GM21381 (cell line): ENCODE measurements around the gene PRR12.
A peak's percentile ranks its signal among the peaks of the same experiment; 100 is the strongest.

Experiments
- ATAC-seq: cut with Tn5 transposase; IDR thresholded peaks from one replicate; pipeline ENCODE4 v1.9.1; 2021; ENCODE audit warnings: mild to moderate bottlenecking, moderate library complexity; ENCODE audit not compliant: unreplicated experiment

The PRR12 gene

DNA sequence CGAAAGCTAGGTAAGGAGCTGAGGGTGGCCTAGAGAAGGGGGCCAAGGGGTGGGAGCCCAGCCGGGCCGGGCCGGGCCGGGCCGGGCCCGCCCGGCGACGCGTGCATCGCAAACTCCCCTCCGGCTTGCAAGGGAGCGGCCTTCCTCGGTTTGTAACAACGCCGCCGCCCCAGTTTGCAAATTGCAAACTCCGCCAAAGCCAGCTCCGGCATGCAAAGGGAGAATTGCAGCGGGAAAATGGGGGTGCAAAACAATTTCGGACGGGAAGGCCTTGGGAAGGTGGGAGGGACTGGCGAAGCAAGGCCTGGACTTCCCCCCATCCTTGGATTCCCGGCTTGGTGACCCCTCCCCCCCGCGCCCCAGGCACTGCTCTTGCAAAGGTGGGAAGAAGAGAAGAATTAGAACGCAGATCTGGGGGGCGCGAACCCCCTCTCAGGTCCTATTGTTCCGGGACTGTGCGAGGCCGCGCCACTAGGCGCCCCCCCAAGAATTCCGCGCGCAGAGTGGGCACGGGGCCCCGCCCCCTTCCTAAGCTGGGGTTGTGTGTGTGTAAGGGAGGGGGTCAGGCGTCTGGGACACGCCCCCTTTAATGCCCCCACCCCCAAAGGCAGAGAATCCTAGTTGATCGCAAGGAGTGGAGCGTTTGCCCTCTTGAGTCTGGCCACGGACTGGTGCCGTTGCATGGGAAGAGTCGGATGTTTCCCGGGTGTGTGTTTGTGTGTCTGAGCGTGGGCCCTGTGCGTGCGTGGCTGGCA lies 926 bp downstream of the PRR12 start:
- ATAC-seq = no peak

DNA sequence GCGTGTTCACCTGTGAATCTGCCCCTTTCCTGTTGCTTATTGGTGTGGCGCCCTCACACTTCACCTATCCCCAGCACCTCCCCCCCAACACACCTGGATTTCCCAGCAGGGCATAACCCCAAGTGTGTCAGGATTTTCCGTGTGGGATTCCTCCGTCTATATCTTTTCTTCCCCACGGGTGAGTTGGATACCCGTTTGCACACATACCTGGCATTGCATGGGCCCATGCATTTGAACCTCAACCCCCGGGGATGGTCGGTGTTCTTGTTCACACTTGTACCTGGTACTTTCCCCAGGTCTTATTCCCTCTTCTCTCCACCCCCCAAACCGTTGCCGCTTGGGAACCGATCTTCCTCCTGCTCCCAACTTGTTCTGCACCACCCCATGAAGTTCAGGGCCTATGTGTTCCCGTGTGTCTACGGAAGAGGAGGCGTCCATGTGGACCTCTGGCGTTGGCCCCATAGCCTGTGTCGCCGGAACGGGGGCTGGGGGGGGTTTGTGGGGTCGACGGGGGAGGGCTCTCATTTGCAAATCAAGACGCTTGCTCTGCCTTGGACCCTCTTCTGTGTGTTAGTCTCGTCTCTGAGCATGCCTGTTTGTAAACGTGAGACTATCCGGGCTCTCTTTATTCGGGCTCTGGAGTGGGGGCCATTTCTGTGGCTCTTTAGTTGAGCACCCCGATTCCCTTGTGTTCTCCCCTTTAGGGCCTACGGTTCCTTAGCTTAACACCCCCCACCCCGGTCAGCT lies 1.7 kb downstream of the PRR12 start:
- ATAC-seq = no peak

DNA sequence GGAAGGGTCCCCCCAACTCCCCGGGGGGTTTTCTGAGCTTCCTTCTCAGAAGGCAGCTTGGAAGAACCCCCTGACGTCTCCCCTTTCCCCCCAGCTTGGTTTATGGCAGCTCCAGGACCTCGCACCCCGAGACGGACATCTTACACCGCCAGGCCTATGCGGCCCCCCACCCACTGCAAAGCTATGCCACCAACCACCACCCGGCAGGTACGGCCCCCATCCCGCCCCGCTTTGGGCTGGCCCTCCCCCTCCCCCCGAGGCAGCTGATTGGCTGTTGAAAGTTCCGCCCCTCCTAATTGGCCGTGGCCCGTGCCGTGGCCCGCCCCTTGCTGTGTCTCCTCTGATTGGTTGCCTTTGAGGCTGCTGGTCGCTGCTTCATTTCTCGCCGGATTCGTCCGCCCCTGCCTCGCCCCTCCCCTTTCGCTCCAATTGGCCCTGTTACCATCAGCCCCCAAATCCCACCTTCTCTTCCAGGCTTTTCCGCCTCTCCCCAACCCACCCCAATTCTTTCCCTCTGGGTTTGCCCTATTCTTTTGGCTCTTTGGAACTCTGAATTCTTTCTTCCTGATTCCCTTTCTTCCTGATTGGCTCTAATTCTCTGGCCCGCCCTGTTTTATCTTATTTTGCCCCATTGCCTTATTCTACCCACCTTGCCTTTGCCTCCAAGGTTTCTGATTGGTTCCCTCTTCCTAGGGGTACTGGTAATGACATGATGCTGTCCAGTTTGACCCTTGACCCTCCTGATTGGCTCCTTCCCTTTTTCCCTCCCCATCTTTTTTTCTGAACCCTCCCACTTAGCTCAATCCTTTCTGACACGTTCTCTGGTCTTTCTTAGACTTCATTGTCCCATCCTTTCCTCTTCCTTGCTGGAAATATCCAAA lies 2.5 kb downstream of the PRR12 start:
- ATAC-seq = peak; percentile 48

DNA sequence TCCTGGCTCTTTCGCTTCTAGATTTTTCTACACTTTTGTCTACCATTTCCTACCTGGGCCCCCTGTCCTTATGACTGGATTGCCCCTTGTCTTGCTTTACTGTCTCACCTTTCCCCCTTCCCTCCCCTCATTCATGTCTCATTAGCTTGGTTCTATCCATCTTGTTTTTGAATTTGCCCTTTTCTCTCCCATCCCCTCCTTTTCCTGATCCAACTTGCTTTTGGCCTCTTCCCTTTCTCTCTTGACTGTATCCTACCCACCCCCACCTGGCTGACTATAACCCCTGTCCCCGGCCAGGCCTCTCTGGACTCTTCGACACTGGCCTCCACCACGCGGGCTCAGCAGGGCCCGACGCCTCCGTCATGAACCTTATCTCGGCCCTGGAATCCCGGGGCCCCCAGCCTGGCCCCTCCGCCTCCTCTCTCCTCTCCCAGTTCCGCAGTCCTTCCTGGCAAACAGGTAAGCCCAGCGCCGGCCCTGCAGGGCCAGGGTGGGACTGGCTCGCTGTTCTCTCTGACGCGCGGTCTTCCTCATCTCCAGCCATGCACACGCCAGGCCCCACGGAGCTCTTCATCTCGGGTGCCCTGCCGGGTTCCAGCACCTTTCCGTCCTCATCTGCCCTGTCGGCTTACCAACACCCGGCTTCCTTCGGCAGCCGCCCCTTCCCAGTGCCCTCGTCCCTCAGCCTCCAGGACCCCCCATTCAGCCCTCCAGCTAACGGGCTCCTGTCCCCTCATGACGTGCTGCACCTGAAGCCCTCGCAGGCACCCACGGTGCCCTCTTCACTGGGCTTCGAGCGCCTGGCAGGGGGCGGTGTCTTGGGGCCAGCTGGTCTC lies 3.4 kb downstream of the PRR12 start:
- no peak for ATAC-seq

DNA sequence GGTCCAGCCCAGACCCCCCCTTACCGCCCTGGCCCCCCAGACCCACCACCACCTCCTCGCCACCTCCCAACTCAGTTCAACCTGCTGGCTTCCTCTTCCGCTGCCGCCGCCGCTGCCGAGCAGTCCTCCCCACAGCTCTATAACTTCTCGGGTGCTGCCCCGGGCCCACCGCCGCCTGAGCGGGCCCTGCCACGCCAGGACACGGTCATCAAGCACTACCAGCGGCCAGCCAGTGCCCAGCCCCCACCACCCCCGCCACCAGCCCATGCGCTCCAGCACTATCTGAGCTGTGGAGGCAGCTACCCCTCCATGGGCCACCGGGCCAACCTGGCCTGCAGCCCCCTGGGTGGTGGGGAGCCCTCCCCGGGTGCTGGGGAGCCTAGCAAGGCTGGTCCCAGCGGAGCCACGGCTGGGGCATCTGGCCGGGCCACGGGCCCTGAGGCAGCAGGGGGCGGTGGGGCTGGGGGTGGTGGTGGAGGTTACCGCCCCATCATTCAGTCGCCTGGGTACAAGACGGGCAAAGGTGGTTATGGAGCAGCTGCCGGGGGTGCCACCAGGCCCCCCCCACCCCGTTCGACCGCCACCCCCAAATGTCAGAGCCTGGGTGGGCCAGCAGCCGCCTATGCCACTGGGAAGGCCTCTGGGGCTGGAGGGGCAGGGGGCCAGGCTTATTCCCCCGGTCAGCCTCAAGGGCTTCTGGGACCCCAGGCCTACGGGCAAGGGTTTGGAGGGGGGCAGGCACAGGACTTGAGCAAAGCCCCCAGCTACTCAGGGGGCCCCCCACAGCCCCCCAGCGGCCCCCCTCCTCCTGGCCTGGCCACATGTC lies 4.2 kb downstream of the PRR12 start:
- no peak for ATAC-seq

DNA sequence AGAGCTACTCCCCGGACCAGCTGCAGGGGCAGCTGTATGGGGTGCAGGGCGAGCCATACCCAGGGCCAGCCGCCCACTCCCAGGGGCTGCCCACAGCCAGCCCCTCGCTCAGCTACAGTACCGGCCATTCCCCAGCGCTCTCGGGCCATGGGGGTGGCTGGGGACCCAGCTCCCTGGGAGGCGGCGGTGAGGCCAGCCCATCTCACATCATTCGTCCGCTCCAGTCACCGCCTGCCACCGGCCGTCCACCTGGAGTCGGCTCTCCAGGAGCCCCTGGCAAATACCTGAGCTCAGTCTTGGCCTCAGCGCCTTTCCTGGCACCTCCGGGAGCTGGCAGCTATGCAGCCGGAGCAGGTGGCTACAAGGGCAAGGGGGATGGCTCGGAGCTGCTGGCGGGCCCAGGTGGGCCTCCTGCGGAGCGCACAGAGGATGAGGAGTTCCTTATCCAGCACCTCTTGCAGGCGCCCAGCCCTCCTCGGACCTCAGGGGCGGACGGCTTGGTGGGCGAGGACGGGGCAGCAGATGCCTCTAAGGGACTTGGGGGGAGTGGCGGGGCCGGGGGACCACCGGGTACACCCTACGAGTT lies 4.9 kb downstream of the PRR12 start:
- ATAC-seq = no peak

DNA sequence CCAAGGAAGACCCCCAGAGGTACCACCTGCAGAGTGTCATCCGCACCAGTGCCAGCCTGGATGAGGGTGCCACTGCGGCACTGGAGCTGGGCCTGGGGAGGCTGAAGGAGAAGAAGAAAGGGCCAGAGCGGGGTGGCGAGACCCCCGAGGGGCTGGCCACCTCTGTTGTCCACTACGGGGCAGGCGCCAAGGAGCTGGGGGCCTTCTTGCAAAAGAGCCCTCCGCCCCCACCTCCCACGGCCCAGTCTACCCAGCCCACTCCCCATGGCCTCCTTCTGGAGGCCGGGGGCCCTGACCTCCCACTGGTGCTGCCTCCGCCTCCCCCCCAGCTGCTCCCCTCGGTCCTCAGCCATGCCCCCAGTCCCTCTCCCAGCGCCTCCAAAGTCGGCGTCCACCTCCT lies 5.4 kb downstream of the PRR12 start:
- no peak for ATAC-seq

DNA sequence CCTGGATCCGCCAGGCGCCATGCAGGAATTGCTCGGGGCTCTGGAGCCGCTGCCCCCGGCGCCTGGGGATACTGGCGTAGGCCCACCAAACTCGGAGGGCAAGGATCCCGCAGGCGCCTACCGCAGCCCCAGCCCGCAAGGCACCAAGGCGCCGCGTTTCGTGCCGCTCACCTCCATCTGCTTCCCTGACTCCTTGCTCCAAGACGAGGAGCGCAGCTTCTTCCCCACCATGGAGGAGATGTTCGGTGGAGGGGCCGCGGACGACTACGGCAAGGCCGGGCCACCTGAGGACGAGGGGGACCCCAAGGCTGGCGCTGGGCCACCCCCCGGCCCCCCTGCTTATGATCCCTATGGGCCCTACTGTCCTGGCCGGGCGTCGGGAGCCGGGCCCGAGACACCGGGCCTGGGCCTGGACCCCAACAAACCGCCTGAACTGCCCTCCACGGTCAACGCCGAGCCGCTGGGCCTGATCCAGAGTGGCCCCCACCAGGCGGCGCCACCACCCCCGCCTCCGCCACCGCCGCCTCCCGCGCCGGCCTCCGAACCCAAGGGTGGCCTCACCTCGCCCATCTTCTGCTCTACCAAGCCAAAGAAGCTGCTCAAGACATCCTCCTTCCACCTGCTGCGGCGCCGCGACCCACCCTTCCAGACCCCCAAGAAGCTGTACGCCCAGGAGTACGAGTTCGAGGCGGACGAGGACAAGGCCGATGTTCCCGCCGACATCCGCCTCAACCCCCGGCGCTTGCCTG lies 6.1 kb downstream of the PRR12 start:
- no peak for ATAC-seq

DNA sequence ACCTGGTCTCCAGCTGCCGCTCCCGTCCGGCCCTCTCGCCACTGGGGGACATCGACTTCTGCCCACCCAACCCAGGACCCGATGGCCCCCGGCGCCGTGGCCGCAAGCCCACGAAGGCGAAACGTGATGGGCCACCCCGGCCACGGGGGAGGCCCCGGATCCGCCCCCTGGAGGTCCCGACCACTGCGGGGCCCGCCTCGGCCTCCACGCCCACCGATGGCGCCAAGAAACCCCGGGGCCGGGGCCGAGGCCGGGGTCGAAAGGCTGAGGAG lies 6.7 kb downstream of the PRR12 start:
- no peak for ATAC-seq

DNA sequence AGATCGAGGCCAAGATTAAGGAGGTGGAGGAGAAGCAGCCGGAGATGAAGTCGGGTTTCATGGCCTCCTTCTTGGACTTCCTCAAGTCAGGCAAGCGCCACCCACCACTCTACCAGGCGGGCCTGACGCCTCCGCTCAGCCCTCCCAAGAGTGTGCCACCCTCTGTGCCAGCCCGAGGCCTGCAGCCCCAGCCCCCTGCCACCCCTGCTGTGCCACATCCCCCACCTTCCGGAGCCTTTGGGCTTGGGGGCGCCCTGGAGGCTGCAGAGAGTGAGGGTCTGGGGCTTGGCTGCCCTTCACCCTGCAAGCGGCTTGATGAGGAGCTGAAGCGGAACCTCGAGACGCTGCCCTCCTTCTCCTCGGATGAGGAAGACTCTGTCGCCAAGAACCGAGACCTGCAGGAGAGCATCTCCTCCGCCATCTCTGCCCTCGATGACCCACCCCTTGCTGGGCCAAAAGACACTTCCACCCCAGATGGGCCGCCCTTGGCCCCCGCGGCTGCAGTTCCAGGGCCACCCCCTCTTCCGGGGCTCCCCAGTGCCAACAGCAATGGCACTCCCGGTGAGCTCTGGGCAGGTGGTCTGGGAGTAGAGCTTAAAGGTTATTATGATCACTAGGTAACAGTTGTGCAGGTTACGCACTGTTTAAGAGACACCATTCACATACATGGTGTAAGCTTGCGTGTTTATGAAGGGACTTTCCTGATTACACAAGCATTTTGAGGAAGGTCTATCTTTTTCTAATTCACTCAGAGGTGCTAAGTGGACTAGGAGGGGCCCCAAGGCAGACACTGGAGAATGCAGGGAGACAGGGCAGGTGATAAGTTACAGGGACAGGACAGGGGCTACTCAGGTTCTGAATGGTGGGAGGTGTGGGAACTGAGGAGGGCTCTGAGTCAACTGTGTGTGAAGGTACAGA lies 8.7 kb downstream of the PRR12 start:
- no peak for ATAC-seq

DNA sequence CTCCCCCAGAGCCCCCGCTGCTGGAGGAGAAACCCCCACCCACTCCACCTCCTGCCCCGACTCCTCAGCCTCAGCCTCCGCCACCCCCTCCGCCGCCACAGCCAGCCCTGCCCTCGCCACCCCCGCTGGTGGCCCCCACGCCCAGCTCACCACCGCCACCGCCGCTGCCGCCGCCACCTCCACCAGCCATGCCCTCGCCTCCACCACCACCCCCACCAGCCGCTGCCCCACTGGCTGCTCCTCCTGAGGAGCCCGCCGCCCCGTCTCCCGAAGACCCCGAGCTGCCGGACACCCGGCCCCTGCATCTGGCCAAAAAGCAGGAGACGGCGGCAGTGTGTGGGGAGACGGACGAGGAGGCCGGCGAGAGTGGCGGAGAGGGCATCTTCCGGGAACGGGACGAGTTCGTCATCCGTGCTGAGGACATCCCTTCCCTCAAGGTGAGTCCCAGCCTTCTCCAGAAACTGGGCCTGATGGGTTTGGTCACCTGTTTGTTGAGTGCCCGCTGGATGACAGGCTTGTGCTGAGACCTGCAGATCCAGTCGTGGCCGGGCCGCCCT lies 10.6 kb downstream of the PRR12 start:
- ATAC-seq = no peak

DNA sequence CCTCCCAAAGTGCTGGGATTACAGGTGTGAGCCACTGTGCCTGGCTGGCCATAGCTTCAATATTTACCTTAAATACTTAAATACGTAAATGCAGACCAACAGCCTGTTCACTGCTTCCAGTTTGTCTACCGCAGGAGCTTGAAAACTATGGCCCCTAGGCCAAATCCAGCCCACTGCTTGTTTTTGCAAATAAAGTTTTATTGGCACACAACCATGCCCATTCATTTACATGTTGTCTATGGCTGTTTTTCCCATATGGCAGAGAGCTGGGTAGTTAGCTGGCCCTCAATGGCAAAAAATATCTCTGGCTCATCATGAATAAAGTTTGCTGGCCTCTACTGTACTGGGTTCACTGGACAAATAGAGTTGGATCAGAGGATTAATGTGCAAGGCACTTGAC lies 11.8 kb downstream of the PRR12 start:
- ATAC-seq = no peak

DNA sequence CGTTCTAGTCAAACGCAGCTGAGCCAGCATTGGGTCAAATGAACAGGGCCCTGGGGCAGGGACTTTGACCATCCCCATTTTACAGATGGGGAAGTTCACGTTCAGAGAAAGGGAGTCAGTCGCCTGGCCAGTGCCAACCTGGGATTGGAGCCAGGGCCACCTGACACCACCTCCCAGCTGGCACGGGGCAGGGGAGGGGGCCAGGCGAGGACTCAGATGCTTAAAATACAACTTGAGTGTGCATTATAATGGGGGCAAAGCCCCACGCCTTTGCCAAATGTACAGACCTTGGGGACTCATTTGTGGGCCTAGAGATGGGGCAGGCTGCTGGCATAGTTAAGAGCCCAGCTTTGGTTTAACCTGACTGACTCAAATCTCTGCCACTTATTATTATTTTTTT lies 14.6 kb downstream of the PRR12 start:
- no peak for ATAC-seq

DNA sequence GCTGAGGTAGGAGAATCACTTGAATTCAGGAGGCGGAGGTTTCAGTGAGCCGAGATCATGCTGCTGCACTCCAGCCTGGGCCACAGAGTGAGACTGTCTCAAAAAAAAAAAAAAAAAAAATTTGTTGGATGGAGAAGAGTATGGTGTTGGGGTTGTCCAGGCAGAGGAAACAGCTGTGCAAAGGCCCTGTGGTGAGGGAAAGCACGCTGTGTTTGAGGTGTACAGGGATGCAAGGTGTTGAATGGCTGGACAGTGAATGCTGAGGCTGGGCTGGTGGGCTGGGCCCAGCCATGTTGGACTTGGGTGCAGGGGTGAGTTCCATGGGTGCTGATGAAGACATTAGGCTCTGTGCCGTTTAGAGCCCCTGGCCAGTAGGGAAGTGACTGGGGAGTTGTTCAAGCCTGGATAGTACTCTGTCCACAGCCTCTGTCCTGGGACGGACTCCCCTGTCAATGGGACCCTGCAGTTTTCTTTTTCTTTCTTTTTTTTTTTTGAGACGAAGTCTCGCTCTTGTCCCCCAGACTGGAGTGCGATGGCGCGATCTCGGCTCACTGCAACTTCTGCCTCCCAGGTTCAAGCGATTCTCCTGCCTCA lies 18.6 kb downstream of the PRR12 start:
- no peak for ATAC-seq

DNA sequence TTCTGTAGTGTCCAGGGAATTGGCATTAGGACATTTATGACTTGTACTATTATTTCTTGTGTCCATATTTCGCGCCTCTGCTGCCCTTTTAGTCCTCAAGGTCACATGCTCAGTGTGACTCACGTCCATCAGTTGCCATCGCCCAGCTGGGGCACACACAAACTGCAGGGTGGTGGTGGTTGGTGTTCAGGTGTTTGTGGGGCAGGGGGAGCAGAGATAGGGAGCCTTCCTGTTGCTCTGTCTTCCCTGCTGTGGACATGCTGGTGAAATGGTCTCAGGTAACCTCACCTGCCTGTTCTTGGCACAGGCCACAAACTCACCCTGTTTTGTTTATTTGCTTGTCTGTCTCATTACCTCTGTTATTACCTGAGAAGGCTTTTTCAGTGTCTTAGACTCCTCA lies 22.4 kb downstream of the PRR12 start:
- ATAC-seq = no peak

DNA sequence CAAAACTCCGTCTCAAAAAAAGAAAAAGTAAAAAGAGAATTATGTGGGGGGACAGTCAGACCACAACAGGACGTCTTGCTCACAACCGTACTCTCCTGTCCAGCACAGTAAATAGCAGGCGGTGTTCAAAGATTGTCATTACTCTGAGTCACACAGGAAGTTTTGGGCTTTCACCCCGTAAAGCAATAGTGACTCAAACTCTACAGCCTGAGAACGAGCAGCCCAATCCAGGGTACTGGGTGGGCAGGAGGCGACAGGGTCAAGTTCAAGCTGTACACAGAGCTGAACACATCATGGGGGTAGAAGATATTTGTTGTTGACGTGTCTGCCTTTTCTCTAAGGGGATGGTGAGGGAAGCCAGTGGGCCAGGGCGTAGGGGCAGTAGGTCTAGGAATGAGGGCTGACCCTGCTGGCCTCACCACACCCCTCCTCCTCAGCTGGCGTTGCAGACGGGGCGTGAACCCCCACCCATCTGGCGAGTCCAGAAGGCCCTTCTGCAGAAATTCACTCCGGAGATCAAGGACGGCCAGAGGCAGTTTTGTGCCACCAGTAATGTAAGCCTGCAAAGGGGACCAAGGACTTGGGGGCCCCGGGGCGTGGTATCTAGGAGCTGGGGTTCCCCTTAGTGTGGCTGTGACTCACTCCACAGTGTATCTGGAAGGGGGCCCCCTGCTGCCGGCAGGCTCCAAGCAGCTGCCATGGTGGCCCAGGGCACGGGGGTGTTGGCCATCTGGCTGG lies 23.3 kb downstream of the PRR12 start:
- no peak for ATAC-seq

DNA sequence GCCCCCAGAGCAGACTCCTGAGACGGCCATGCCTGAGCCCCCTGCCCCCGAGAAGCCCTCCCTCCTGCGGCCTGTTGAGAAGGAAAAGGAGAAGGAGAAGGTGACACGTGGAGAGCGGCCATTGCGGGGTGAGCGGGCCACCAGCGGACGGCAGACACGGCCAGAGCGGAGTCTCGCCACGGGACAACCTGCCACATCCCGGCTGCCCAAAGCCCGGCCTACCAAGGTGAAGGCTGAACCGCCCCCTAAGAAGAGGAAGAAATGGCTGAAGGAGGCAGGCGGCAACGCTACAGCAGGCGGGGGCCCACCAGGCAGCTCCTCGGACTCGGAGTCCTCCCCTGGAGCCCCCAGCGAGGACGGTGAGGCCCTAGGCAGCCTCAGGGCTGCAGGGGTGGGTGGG lies 24.9 kb downstream of the PRR12 start:
- no peak for ATAC-seq
